Stimulated activated CD8-positive, alpha-beta memory T cell treated with anti-CD3 and anti-CD28 coated beads, Interleukin-4, amount 100 ng/mL, for 1 hour (primary cell): ENCODE results near the gene KIF1A.
A peak's percentile ranks its signal among the peaks of the same experiment; 100 is the strongest.
"Not testable (repeated sequence)": the region's sequence is repeated elsewhere in the genome, so short reads cannot be mapped to it uniquely, and the experiment has no call there.

Source experiments
- DNase-seq, 2 donors: peaks; one replicate each; pipeline ENCODE4 v3.0.0-alpha.2; 2020; ENCODE audit warnings: low read depth in 2 of 2, low spot score in 1 of 2

The KIF1A gene

DNA sequence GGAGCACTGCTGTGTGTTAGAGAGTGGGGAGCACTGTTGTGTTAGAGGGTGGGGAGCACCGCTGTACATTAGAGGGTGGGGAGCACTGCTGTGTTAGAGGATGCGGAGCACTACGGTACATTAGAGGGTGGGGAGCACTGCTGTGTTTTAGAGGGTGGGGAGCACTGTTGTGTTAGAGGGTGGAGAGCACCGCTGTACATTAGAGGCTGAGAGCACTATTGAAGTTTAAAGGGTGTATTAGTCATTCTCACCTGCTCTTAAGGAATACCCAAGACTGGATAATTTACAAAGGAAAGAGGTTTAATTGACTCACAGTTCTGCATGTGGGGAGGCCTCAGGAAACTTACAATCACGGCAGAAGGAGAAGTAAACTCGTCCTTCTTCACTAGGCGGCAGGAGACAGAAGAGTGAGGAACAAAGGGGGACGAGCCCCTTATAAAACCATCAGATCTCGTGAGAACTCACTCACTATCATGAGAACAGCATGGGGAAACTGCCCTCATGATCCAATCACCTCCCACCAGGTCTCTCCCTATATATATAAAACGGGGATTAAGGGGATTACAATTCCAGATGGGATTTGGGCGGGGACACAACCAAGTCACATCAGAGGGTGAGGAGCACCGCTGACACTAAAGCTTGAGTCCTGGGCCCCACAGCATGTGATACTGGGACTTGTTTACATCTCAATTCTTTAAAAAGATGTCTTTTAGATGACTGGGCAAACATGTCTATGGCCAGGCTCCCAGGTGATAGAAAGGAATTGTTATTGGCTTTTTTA, 29.1 kb upstream of the KIF1A start:
- DNase-seq = no peak

DNA sequence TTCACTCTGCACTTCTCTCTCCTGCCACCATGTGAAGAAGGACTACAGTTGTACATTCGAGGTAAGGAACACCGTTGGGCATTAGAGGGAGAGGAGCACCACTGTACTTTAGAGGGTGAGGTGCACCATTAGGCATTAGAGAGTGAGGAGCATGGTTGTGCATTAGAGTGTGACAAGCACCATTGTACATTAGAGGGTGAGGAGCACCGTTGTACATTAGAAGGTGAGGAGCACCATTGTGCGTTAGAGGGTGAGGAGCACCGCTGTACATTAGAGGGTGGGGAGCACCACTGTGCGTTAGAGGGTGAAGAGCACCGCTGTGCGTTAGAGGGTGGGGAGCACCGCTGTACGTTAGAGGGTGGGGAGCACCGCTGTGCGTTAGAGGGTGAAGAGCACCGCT, 27.8 kb upstream of the KIF1A start:
- no peak for DNase-seq

DNA sequence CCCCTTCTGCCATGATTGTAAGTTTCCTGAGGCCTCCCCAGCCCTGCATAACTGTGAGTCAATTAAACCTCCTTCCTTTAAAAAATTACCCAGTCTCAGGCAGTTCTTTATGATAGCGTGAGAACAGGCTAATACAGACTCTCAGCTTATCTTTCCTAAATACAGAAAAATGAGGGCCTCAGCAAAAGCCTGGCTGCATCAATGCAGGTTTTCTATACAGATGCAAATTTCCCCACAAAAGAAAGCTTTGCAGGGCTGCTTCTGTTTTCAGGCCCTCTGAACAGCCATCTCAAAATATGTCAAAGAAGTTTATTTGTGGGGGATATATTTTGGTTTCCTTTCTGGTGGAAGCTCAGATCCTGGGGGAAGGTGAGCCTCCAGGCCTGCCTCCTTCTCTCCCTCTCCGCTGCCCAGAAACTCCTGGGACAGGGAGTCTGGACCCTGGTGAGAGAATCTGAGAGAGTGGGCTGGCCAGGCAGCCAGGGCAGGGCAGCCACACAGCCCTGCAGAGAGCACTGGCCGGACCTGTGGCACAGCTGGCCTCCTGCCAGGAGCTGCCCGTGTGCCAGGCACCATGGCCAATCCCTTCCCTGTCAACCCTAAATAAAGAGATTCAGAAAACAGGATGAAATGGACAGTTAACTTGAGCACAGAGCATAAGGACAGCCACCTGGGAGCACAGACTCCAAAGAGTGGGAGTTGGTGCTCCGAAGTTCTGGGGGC, 27.0 kb upstream of the KIF1A start:
- DNase-seq = no peak

DNA sequence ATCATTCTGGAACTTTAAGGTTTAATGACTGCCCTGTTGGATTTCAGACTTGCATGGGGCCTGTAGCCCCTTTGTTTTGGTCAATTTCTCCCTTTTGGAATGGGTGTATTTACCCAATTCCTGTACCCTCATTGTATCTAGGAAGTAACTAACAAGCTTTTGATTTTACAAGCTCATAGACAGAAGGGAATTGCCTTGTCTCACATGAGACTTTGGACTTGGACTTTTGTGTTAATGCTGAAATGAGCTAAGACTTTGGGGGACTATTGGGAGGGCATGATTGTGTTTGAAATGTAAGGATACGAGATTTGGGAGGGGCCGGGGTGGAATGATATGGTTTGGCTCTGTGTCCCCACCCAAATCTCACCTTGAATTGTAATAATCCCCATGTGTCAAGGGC, 26.3 kb upstream of the KIF1A start:
- DNase-seq = not testable (repeated sequence)

DNA sequence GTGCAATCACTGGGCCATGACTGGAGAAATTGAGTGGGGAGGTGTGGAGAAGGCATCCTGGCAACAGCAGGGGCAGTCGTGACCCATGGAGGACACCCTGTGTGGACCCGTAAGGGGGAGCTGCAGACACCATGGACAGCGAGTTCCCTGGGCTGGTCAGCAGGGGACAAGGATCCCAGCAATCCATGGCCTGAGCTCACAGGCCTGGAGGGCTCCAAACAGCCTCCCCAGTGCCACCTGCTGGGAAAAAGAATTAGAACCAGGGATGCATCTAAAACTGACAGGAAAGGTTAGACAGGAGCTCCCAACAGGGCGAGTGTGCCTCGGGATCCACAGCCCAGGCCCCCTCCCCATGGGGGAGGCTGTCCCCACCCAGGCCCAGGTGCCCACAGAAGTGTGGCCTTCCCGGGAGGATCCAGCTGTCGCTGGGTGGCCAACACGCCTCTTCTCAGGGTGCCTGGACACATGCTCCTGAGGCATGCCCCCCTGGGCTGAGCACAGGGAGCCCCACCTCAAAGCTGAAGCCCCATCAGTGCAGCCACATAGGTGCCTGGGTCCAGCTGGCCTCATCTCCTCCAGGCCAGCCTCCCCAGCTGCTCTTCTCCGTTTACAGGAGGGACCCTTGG, 20.5 kb upstream of the KIF1A start:
- DNase-seq = no peak

DNA sequence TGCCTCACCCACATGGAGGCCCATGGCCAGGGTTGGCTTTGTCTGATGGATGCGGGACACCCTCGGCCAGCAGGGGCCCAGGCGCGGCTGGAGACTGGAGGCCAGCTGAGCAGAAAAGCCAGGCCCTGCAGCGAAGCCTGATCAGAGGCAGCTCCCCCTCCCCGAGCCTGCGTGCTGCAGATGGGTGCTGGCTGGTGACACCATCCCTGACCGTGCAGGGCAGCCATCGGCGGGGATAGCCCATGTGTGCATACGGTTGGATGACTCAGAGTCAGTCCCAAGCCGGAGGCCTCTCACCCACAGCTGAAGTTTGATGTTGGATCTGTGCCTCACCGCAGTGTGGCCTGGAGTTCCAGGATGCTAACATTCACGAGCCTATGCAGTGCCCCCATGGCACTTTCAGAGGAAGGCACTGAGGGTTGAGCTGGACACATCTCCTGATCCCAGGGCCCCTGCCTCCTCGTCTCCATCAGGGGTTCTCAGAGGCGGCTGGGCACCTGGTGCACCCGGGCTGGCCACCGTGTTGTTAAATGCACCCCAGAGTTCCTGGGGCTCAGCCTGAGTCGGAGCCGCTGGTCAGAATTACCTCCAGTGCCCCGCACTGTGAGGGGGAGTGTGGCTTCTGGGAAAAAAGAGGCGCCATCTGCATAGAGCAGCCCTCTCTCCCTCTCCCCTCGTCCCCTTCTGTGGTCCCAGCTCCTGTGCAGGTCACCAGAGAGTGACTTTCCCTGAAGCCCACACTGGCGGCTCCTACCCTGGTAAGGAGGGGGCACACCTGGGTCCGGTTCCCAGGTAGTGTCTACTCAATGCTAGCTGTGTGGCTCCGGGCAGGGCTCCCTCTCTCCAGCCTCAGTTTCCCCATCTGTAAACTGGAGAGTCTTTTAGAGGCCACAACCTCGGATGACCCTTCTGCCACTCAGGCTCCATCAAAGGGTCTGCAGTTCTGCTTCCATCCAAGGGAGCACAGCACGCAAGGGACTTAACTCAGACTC, 19.4 kb upstream of the KIF1A start:
- no peak for DNase-seq

DNA sequence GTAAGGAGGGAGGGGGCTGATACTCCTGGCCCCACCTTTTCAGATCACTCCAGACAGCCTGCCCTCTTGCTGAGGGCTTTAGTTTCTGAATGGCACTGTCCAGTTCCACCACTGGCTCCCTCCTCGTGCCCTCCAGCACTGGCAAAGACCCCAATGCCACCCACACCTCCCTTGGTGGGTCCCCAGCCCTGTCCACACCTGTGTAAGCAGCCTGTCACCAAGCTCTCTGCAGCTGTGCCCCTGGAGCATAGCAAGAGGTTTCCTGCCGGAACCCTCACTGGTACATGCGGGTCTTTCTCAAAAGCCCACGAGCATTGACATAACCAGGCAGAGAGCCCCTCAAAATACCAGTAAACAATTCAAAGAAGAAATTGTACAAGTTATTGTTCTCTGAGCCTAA, 17.6 kb upstream of the KIF1A start:
- DNase-seq = no peak

DNA sequence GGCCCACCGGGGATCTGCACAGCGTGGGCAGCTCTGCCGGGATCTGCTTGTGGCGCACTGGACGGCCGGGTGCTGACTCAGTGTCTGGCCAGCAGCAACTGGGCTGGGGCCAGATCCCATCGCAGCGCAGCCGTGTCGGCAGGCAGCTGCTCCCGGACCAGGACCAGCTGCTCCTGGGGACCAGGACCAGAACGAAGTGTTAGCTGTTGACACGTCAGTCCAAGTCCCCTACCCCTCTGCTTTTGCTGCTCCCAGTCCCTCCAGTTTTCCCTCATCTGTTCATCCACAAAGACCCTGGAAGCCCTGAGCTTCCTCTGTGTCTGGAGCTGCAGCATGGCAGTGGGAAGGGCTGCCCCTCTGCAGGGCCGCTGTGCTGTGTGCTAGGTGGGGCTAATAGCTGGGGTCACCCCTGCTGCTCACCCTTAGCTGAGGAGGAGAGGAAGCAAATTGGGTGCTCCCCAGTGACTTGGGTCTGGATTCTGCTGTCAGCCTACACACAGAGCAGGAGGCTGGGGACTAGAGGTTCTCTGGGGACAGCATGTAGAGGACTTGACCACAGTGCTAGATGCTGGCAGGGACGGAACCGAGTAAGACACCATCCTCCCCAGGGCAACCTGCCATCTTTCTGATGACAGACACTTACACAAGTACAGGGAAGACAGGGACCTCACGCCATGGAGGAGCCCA, 16.9 kb upstream of the KIF1A start:
- no peak for DNase-seq

DNA sequence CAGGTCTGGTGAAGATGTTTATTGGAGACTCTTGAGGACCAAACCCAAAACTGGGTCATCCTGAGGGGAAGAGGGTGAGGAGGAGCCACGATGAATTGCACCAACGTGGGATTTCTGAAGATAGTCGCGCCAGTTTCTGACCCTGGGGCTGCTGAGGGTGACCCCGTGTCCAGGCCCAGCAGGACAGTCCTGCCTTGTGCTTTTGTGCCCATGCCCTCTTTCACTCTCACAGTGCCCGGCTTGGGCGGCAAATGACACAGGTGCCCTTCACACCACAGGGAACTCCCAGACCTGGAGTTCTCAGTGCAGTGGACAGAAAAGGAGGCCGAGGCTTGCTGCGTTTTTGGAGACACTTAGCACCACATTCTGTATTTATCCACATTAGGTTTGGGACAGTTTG, 15.5 kb upstream of the KIF1A start:
- no peak for DNase-seq

DNA sequence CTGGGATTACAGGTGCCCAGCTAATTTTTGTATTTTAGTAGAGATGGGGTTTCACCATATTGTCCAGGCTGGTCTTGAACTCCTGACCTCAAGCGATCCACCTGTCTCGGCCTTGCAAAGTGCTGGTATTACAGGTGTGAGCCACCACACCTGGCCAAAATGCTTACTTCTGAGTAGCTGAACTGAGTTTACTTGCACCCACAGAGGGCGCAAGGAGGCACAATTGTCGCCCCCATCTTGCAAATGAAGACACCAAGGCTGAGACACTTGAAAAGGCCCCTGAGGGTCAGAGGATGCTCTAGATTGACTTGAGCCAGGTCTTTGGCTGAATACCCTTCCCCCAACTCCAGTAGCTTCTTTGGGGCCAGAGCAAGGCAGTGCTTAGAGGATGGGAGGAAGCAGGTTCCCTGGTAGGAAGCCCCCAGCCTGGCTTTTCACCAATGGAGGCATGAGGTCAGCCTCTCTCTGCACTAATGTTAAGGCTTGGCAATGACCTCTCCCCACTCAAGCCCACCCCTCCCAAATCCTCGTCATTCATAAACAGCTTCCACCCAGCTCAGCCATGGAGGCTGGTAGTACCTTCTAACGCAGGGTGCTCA, 14.5 kb upstream of the KIF1A start:
- DNase-seq = no peak

DNA sequence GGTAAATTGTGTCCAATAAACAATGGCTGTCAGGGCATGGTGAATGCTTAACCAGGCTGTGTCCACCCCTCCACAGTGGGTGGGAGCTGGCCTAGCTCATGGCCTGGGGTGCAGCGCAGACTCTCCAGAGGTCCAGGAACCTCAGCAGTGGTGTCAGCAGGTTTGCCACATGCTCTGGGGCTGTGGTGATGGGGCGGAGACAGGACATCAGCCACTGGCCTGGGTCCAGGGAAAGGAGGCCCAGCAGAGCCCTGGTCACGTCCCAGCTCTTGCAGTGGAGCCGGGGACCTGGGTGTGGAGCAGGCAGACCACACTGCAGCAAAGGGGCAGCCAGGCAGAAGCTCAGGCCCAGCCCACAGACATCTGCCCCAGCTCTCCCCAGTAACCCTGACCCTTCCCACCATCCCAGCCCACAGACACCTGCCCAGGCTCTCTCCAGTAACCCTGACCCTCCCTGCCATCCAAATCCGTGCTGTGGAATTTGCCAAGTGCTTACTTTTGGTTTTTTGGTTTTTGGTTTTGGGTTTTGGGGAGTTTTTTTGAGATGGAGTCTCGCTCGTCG, 13.8 kb upstream of the KIF1A start:
- DNase-seq = no peak

DNA sequence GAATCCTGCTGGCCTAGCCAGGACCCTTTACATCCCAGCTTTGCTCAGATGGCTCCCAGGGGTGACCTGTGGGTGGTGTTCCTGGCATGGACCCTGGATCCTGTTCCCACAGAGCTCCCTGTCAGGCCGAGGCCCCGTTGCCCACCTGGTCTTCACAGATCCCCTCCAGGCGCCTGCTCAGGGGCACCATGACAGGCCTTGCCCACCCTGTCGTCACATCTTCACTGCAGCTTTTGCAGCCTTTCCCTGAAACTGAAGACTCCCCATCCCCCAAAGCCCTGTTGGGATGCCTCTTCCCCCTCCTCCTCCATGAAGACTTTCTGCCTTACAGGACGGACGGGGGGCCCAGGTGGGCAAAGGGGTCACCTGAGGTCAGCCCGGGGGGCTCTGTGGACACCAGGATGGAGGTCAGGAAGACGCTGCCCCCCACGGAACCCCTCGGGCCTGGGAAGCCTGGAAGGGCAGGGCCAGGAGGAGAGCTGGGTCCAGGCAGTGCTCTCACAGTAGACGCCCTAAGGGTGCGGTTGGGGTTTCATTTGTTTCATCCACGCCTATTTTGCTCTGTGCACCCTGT, 13.0 kb upstream of the KIF1A start:
- DNase-seq = no peak

DNA sequence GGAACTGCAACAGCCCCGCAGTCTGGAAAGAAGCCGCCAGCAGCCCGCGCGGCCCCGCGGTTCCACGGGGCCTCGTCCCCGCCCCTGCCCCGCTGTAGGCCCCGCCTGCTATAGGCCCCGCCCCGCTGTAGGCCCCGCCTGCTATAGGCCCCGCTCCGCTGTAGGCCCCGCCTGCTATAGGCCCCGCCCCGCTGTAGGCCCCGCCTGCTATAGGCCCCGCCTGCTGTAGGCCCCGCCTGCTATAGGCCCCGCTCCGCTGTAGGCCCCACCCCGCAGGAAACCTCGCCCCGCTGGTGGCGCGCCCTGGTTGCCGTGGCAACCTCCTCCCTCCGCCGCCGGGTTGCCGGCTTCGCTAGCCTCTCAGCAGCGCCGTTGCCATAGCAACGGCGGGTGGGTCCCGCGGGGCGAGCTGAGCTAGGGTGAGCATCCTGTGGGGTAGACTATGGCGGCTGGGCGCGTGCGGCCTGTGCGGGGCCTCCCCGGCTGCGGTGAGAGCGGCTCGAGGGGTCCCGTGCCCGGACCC, 12.2 kb upstream of the KIF1A start:
- DNase-seq = peak; percentile 97

DNA sequence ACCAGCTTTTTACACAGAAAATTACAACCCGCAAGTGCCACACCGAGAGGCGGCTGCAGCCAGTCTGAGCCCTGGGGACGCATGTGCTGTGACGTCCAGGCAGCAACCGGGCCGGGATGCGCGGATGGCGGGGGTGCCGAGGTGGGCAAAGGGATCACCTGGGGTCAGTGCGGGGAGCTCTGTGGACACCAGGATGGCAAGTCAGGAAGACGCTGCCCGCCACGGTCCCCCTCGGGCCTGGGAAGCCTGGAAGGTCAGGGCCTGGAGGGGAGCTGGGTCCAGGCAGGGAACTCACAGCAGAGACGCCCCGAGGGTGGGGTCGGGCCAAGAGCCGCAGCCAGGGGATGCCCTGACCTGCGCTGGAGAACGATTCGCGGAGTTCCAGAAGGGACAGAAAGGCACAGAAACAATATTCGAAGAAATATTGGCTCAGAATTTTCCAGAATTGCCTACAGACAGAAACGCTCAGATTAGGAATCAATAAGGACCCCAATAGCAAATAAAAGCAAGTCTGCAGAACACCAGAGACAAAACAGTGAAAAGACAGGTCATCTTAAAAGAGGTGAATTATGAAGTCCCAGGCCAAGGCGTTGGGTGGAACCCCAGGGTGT, 11.7 kb upstream of the KIF1A start:
- no peak for DNase-seq

DNA sequence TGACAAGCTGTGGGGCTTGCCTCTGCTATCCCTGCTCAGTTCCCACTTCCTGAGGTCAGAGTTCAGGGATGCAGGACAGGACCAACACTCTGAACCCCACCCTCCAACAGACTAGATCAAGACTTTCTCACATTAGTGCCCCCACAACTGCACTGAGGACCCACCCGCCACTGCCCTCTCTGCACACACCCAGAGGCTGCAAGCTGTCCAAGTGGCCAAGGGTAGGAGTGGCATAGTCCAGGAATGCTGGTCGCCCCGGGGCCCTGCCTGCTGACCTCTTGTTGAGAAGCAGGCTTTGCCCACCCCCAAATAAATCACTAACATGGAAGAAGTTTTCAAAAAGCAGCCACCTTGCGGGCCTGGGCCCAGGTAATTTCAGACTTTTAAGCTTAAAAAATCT, 5.5 kb upstream of the KIF1A start:
- DNase-seq = no peak

DNA sequence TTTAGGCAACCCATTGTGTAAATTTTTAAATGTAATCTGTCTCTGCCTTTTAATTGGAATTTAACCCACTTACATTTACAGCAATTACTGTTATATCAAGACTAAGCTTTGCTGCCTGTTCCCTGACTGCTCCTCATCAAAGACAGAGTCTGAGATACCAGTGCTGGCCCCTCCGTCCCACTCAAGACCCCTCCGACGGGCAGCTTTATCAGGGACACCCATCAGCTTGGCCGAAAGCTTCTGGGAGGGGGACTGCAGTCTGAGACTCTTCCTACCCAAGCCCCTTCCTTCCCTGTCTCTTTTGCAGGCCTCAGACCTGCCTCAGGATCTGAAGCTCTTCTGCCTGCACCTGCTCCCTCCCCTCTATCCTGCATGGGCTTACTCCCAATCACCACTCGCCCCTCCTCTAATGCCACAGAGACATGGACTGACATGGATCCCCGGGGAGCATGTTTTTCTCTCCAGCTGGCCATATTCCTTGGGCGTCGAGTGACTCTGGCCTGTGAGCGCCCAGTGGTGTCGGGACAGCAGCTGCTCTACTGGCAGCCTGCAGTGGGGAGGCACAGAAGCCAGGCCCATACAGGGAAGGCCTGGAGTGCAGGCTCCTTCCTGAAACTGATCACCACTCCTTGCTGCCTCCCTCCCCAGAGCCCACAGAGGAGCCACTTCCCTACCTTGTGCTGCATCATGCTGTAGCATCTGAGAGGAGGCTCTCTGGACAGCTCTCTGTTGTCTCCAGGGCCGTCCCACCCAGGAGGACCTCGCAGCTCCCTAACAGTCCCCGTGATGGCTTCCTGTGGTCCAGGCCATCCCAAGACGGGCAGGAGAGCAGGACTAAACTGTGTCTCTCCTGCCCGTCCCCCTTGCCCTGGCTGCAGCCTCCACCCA, 3.7 kb upstream of the KIF1A start:
- DNase-seq = no peak

DNA sequence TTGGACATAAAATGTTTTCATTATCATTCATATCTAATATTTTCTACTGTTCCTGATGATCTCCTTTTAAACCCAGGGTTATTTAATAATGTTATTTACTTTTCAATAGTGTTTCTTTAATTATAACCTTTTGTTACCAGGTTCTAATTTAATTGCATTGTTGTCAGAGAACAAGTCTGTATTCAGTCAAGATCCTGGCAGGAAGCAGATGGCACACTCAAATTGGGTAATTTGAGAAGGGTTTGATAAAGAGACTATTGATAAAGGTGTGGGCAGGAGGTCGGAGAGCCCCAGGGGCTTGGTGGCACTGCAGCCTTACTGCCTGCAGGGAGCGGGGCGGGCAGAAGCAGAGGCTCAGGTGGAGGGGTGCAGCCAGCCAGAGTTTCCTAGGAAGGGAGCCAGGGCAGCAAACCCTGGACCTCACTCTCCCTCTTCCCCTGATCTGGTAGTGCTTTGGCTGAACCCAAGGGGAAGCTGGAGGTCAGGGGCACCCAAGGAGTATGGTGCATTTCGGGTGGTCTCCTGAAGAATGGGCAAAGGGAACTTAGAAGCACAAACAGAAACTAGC, 2.3 kb upstream of the KIF1A start:
- DNase-seq = no peak

DNA sequence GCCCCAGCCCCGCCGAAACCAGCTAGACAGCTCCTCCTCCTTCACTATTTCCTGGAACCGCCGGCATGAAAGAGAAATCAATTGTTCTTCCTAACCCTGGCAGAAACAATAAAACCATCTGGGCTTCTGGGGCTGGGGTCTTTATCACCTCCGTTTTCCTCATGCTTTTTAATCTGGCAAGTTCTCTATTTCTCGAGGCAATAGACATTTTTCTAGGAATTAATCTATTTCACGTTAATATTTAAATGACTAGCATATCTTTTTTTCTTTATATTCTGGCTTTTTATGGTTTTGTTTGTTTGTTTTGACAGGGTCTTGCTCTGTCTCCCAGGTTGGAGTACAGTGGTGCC, 1.4 kb upstream of the KIF1A start:
- no peak for DNase-seq
